GM19372 (cell line): ENCODE measurements around the gene SOX8.

Source experiments
- ATAC-seq: cut with Tn5 transposase; IDR thresholded peaks from one replicate; pipeline ENCODE4 v1.9.1; 2021; ENCODE audit warnings: mild to moderate bottlenecking, low read depth, moderate library complexity; ENCODE audit not compliant: unreplicated experiment

SOX8 gene

GRCh38 chr16:985646-986400 lies 4.3 kb downstream of the SOX8 start:
- ATAC-seq: no peak

- no peak for ATAC-seq
Measured at GRCh38 chr16:986411-986810, 4.8 kb downstream of the SOX8 start.

- no peak for ATAC-seq
Measured at GRCh38 chr16:986925-987582, 5.5 kb downstream of the SOX8 start.

GRCh38 chr16:987906-988305 lies 6.3 kb downstream of the SOX8 start:
- no peak for ATAC-seq

GRCh38 chr16:988471-989353 lies 7.1 kb downstream of the SOX8 start:
- no peak for ATAC-seq

GRCh38 chr16:989354-989814 lies 7.8 kb downstream of the SOX8 start:
- ATAC-seq: no peak

- no peak for ATAC-seq
Measured at GRCh38 chr16:990516-991291, 9.1 kb downstream of the SOX8 start.

- no peak for ATAC-seq
Measured at GRCh38 chr16:991345-991744, 9.8 kb downstream of the SOX8 start.

- ATAC-seq: no peak
Measured at GRCh38 chr16:991773-992172, 10.2 kb downstream of the SOX8 start.

GRCh38 chr16:993731-994130 lies 12.2 kb downstream of the SOX8 start:
- ATAC-seq: no peak

- no peak for ATAC-seq
Measured at GRCh38 chr16:995087-995486, 13.5 kb downstream of the SOX8 start.

GRCh38 chr16:995783-996182 lies 14.2 kb downstream of the SOX8 start:
- ATAC-seq: no peak

GRCh38 chr16:996681-997080 lies 15.1 kb downstream of the SOX8 start:
- ATAC-seq: no peak

GRCh38 chr16:997440-998051 lies 16.0 kb downstream of the SOX8 start:
- no peak for ATAC-seq

GRCh38 chr16:998211-998610 lies 16.6 kb downstream of the SOX8 start:
- ATAC-seq: no peak

GRCh38 chr16:998615-999014 lies 17.0 kb downstream of the SOX8 start:
- ATAC-seq: no peak

- ATAC-seq: no peak
Measured at GRCh38 chr16:999677-1000076, 18.1 kb downstream of the SOX8 start.

GRCh38 chr16:1000608-1001007 lies 19.0 kb downstream of the SOX8 start:
- ATAC-seq: no peak

- no peak for ATAC-seq
Measured at GRCh38 chr16:1001096-1001495, 19.5 kb downstream of the SOX8 start.
